AG10803 (cell line): ENCODE measurements around the gene BDNF.
A peak's percentile ranks its signal among the peaks of the same experiment; 100 is the strongest.
"Not testable (repeated sequence)": the region's sequence is repeated elsewhere in the genome, so short reads cannot be mapped to it uniquely, and the experiment has no call there.

Experiments
- DNase-seq: peaks from one replicate; pipeline ENCODE4 v3.0.0; 2010; ENCODE audit warnings: low read depth
- H3K4me3 ChIP-seq: 2 replicates; pipeline ENCODE4 v1.5.1; 2011; ENCODE audit warnings: mild to moderate bottlenecking, low read length, control low read depth
- TF ChIP-seq, protein P1 (sequence below): conservative IDR thresholded peaks from 2 replicates; pipeline ENCODE4 v1.5.1; 2011; ENCODE audit warnings: mild to moderate bottlenecking, low read length, control low read depth, inconsistent platforms

Gene BDNF

DNA sequence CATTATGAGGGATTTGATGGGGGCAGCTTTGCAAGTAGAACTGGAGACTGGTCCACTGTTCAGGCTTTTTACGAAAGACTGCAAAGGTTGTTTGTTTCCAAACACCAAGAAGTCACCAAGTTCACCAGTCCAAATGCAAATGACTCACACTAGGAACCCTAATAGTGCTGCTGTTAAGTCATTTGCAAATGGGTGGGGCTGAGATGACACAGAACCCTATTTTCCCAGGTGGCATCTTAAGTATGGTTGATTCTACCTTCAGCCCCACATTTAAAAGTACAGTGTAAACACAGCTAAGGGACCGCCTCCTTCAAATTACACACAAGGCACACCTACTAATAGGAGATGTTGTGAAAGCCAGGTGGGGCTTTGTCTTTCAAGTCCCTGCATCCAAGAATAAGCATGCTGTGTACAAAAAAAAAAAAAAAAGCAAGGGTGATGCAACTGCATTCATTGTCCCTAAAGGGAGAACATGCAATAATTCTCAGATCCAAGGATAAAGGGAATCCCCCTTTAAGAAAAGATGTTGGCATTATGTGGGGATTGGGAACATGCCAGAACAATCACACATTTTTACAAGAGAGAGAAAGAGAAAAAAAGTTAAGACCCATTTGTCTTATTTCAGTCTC lies 27.3 kb downstream of the BDNF start:
- H3K4me3 ChIP-seq = no peak overlapping the region
- peak; percentile 50 for DNase-seq
- TF ChIP-seq, protein P1, sequence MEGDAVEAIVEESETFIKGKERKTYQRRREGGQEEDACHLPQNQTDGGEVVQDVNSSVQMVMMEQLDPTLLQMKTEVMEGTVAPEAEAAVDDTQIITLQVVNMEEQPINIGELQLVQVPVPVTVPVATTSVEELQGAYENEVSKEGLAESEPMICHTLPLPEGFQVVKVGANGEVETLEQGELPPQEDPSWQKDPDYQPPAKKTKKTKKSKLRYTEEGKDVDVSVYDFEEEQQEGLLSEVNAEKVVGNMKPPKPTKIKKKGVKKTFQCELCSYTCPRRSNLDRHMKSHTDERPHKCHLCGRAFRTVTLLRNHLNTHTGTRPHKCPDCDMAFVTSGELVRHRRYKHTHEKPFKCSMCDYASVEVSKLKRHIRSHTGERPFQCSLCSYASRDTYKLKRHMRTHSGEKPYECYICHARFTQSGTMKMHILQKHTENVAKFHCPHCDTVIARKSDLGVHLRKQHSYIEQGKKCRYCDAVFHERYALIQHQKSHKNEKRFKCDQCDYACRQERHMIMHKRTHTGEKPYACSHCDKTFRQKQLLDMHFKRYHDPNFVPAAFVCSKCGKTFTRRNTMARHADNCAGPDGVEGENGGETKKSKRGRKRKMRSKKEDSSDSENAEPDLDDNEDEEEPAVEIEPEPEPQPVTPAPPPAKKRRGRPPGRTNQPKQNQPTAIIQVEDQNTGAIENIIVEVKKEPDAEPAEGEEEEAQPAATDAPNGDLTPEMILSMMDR = no peak

DNA sequence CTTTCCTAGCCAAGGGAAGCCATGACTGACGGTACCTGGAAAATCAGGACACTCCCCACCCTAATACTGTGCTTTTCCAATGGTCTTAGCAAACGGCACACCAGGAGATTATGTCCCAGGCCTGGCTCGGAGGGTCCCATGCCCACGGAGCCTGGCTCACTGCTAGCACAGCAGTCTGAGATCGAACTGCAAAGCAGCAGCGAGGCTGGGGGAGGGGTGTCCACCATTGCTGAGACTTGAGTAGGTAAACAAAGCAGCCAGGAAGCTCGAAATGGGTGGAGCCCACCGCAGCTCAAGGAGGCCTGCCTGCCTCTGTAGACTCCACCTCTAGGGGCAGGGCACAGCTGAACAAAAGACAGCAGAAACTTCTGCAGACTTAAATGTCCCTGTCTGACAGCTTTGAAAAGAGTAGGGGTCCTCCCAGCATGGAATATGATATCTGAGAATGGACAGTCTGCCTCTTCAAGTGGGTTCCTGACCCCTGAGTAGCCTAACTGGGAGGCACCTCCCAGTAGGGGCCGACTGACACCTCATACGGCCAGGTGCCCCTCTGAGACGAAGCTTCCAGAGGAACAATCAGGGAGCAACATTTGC lies 34.6 kb downstream of the BDNF start:
- H3K4me3 ChIP-seq, DNase-seq: not testable (repeated sequence)

DNA sequence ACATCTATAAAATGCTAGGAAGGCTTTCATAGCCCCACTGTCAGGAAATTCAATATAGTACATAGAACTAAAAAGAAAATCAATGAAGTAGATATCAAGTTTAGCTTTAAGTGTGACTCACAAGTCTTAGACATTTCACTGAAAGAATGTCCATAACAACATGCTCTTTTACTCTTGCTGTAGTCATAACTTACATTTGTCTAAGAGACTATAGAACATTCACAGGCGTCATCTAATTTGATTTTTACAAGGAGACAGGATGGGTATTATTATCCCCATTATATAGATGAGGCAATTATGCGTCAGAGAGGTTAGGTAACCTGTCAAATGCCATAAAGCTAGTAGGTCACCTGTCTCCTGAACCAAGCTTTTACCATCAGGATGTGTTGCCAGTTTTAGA lies 36.9 kb downstream of the BDNF start:
- H3K4me3 ChIP-seq = no peak overlapping the region
- TF ChIP-seq, protein P1 = no peak
- no peak for DNase-seq

GRCh38 chr11:27660171-27660570 lies 40.1 kb downstream of the BDNF start:
- TF ChIP-seq, protein P1 = no peak
- H3K4me3 ChIP-seq = no peak overlapping the region
- peak; percentile 60 for DNase-seq

- DNase-seq = no peak
- TF ChIP-seq, protein P1 = no peak
- no peak overlapping the region for H3K4me3 ChIP-seq
Observed at GRCh38 chr11:27658535-27659236, 41.6 kb downstream of the BDNF start.

DNA sequence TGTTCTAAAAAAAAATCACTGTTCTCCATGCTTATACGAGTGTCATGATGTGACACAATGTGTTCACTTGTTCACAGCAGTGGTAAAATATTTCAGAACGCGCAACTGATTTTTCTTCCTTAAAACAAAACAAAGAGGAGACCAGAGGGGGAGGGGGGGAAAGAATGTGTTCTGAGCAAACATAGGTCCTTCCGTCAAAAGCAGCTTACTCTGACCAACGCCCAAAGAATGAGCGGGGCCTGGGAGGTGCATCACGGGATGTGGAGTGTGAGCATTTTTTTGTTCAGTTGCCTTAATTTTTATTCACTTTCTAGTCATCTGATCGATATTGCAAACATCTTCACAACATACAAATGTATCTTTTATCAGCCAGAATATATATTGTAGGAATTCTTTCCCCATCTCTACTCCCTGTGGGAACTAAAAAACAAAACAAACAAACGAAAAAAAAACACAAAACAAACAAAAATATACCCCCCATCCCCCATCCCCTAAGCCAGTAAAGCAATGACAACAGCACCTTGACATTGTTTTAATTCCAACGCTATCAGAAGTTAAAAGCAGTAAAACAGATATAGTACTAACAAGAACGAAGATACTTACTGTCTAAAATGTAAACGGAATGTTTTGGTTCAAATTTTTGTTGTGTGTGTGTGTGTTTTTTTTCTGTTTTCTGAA lies 43.3 kb downstream of the BDNF start:
- TF ChIP-seq, protein P1 = no peak
- no peak overlapping the region for H3K4me3 ChIP-seq
- no peak for DNase-seq

GRCh38 chr11:27656320-27656719 lies 43.9 kb downstream of the BDNF start:
- no peak overlapping the region for H3K4me3 ChIP-seq
- TF ChIP-seq, protein P1 = no peak
- no peak for DNase-seq
